Measurements from ENCODE around the gene DNAJC15.

DNA sequence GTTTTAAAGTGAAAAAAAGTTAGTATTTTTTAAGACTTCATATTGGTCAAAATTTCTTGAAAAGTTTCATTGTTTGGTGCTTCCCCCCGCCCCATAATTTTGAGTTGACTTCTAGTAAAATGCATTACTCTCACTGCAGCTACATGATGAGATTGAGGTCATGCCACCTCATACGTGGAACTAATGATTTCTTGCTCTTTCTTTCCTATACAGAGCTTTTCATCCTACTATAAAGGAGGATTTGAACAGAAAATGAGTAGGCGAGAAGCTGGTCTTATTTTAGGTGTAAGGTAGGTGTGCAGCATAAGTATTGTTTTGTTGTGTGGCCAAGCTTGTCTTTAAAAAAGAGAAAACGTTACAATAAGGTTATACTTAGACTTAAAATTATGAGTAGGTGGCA lies 55.0 kb downstream of the DNAJC15 start:
- TF ChIP-seq CTCF (IDR thresholded peaks at IDR 0.05): no peak
- TF ChIP-seq POLR2A (IDR thresholded peaks at IDR 0.05): no peak

All from body of pancreas (tissue), 4 donors.